ENCODE data around the gene AVPR1B.

AVPR1B gene

DNA sequence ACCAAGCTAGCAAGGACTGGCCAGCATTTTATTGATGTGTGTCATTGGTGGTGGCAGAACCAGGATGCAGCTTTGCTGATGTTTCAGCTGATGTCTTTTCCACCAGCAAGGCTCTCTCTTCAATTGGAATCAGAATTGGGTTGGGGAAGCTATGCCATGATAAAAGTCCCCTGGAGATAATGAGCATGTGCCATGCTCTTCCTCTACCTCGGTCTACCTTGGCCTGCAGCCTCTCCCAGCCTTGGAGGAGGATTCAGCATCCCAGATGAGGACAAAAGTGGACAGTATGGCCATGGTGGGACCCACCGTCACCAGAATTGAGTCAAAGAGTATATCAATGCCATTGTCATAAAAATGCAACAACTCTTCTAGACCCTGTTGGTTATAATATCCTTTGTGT, 8.6 kb downstream of the AVPR1B start:
- TF ChIP-seq, protein P1, sequence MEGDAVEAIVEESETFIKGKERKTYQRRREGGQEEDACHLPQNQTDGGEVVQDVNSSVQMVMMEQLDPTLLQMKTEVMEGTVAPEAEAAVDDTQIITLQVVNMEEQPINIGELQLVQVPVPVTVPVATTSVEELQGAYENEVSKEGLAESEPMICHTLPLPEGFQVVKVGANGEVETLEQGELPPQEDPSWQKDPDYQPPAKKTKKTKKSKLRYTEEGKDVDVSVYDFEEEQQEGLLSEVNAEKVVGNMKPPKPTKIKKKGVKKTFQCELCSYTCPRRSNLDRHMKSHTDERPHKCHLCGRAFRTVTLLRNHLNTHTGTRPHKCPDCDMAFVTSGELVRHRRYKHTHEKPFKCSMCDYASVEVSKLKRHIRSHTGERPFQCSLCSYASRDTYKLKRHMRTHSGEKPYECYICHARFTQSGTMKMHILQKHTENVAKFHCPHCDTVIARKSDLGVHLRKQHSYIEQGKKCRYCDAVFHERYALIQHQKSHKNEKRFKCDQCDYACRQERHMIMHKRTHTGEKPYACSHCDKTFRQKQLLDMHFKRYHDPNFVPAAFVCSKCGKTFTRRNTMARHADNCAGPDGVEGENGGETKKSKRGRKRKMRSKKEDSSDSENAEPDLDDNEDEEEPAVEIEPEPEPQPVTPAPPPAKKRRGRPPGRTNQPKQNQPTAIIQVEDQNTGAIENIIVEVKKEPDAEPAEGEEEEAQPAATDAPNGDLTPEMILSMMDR (conservative IDR thresholded peaks at IDR 0.05; ENCODE audit: low read depth, low read length): no peak
- DNase-seq (ENCODE audit: low read depth): no peak
- H3K4me3 ChIP-seq (ENCODE audit: low read depth, low read length): no peak overlapping the region

DNA sequence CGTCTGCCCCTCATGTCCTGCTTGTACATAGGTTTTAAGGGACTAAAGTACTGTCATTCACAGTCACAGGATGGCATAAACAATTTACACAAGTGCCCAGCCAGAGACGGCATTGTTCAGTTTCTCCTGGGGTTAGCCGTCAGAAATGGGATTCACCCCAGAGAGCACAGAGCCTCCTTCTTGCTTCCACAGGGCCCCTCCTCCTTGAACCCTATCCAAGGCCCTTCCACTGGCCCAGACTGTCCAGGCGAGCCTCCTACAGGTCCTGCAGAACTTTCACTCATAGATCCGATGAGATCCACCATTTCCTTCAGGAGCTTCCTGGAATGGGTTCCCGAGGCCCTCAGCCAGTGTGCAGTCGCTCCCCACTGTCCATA, 10.0 kb downstream of the AVPR1B start:
- no peak overlapping the region for H3K4me3 ChIP-seq (ENCODE audit: low read depth, low read length)
- no peak for DNase-seq (ENCODE audit: low read depth)
- TF ChIP-seq, protein P1 (conservative IDR thresholded peaks at IDR 0.05; ENCODE audit: low read depth, low read length): no peak

DNA sequence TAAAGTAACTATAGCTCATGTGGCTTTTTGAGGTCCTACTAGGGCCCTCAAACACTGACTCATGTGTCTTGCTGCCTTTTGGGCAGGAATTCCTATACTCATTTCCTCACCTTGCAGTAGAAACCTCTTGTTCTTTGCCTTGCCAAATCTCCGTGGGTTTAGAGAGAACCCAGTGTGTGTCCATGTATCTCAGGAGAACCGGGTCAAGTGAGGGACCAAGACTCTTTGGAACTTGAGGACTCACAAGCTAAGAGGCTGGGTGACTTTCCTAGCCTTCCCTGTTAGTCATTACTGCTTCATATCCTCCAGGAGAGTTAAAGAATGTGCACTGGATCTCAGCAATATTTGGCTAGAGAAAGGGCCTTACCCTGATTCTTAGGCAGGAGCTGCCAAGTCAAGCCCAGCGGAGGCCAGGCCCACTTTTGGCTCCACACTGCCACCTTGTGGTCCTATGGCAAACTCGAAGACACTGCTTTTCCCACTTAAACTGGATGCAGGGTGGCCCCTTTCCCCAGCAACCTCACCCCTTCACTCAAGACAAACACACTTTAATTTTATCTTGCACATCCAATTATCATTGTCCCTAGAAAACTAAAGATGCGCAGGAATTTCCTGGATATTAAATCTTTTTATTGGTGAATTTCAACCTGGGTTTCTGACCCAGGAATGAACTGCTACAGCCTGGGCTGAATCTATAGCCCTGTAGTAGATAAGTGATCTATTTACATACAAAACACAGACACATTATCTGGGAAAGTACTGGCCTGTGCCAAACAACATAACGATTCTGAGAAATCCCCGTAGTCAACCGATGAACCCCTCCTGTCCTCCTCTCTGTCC, 10.6 kb downstream of the AVPR1B start:
- TF ChIP-seq, protein P1 (conservative IDR thresholded peaks at IDR 0.05; ENCODE audit: low read depth, low read length): peak; percentile 96
- DNase-seq (ENCODE audit: low read depth): peak; percentile 85
- no peak overlapping the region for H3K4me3 ChIP-seq (ENCODE audit: low read depth, low read length)

DNA sequence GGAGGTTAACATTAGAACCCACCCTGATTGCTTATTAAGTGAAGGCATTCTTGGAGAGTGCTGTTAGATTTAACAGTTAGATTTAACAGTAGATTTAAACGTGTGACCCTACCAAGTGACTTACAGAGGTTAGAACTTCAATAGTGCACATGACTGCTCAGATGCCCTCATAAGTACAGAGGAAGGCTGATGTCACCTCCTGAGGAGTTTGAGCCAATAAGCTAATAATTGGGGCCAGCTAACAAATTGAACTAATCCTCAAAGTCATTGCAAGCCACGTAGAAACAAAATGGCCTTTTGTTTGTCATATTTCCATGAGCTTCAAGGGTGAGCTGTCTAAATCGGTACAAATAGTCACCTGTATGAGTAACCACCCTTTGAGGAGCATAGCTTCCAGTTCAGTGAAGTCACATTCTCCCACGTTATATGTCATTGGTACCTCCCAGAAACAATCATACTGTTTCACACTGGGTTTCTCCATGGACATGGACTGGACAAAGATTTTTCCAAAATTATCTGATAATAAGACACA, 11.7 kb downstream of the AVPR1B start:
- no peak overlapping the region for H3K4me3 ChIP-seq (ENCODE audit: low read depth, low read length)
- TF ChIP-seq, protein P1 (conservative IDR thresholded peaks at IDR 0.05; ENCODE audit: low read depth, low read length): no peak
- DNase-seq (ENCODE audit: low read depth): no peak

DNA sequence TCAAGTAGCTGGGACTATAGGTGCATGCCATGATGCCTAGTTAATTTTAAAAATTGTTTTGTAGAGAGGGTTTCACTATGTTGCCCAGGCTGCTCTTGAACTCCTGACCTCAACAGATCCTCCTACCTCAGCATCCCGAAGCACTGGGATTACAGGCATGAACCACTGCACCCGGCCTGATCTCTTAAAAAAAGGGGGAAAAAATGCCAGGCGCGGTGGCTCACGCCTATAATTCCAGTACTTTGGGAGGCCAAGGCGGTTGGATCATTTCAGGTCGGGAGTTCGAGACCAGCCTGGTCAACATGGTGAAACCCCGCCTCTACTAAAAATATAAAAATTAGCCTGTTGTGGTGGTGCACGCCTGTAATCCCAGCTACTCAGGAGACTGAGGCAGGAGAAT, 13.2 kb downstream of the AVPR1B start:
- TF ChIP-seq, protein P1 (conservative IDR thresholded peaks at IDR 0.05; ENCODE audit: low read depth, low read length): no peak

DNA sequence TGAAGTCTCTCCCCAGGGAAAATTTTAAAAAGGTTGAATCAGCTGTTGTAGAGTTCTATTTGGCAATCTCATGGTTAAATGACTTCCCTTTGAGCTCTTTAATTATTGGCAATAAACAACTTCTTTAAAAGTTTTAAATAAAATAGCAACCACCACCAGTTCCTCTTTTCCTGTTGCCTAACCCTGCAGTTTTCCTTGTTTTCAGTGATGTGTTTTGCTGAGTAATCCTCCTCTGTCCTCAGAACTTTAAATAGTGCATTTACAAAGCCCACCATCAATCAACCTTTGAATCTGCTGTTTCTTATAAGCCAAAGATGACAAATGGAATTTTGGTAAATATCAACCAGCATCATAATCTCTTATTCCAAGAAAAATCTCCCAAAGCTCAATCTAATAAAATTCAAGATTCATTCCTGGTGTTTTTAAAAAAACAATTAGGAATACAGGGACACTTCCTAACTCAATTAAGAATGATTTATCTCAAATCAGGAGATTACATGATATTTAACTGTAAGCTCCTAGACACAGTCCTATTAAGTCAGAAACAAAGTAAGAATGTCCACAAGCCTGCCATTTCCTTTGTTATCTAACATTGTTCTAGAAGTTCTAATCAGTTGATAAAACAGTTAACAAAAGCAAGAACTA, 14.8 kb downstream of the AVPR1B start:
- no peak overlapping the region for H3K4me3 ChIP-seq (ENCODE audit: low read depth, low read length)
- TF ChIP-seq, protein P1 (conservative IDR thresholded peaks at IDR 0.05; ENCODE audit: low read depth, low read length): no peak
- no peak for DNase-seq (ENCODE audit: low read depth)

More for the DNA sequence above, 13.2 kb downstream of the AVPR1B start:
- DNase-seq (ENCODE audit: low read depth): no peak
- H3K4me3 ChIP-seq (ENCODE audit: low read depth, low read length): no peak overlapping the region

Data from choroid plexus epithelial cell (primary cell).